ENCODE data around the gene LRRC27.

Gene LRRC27

GRCh38 chr10:132414402-132415016 lies 82.5 kb downstream of the LRRC27 start:
- no peak for DNase-seq (ENCODE audit: low read depth in 2 of 2)

- DNase-seq (ENCODE audit: low read depth in 2 of 2), result no peak
Observed at GRCh38 chr10:132415255-132415654, 83.3 kb downstream of the LRRC27 start.

GRCh38 chr10:132415956-132416355 lies 84.0 kb downstream of the LRRC27 start:
- no peak for DNase-seq (ENCODE audit: low read depth in 2 of 2)

GRCh38 chr10:132416566-132417256 lies 84.7 kb downstream of the LRRC27 start:
- no peak for DNase-seq (ENCODE audit: low read depth in 2 of 2)

- DNase-seq (ENCODE audit: low read depth in 2 of 2), result no peak
Observed at GRCh38 chr10:132417257-132417910, 85.4 kb downstream of the LRRC27 start.

GRCh38 chr10:132417957-132418441 lies 86.0 kb downstream of the LRRC27 start:
- DNase-seq (ENCODE audit: low read depth in 2 of 2), result no peak

- DNase-seq (ENCODE audit: low read depth in 2 of 2), result no peak
Observed at GRCh38 chr10:132418527-132419416, 86.8 kb downstream of the LRRC27 start.

GRCh38 chr10:132419538-132420468 lies 87.8 kb downstream of the LRRC27 start:
- no peak for DNase-seq (ENCODE audit: low read depth in 2 of 2)

- DNase-seq (ENCODE audit: low read depth in 2 of 2), result no peak
Observed at GRCh38 chr10:132420469-132420980, 88.5 kb downstream of the LRRC27 start.

GRCh38 chr10:132420981-132421846 lies 89.2 kb downstream of the LRRC27 start:
- no peak for DNase-seq (ENCODE audit: low read depth in 2 of 2)

- DNase-seq (ENCODE audit: low read depth in 2 of 2), result no peak
Observed at GRCh38 chr10:132421847-132422751, 90.1 kb downstream of the LRRC27 start.

GRCh38 chr10:132422903-132423825 lies 91.2 kb downstream of the LRRC27 start:
- DNase-seq (ENCODE audit: low read depth in 2 of 2), result no peak

GRCh38 chr10:132423966-132424861 lies 92.2 kb downstream of the LRRC27 start:
- no peak for DNase-seq (ENCODE audit: low read depth in 2 of 2)

- no peak for DNase-seq (ENCODE audit: low read depth in 2 of 2)
Observed at GRCh38 chr10:132425029-132425756, 93.2 kb downstream of the LRRC27 start.

- no peak for DNase-seq (ENCODE audit: low read depth in 2 of 2)
Observed at GRCh38 chr10:132425757-132426155, 93.8 kb downstream of the LRRC27 start.

Measured in stimulated activated CD8-positive, alpha-beta memory T cell treated with anti-CD3 and anti-CD28 coated beads, Interleukin-7, amount 100 ng/mL, for 1 hour (primary cell).